G401.6 (cell line): ENCODE results near the gene COTL1.

Source experiments
- FAIRE-seq: peaks from 2 replicates; lab custom pipeline; 2012; peaks lifted over from hg19 to GRCh38; lab: Jason Lieb, UNC

COTL1 gene

GRCh38 chr16:84548971-84549844 is 68.7 kb downstream of the COTL1 start:
- no peak for FAIRE-seq

- no peak for FAIRE-seq
Observed at GRCh38 chr16:84548508-84548907, 69.4 kb downstream of the COTL1 start.

- no peak for FAIRE-seq
Observed at GRCh38 chr16:84547546-84548061, 70.3 kb downstream of the COTL1 start.

GRCh38 chr16:84546669-84547545 is 71.0 kb downstream of the COTL1 start:
- no peak for FAIRE-seq

- no peak for FAIRE-seq
Observed at GRCh38 chr16:84545114-84545737, 72.7 kb downstream of the COTL1 start.

- FAIRE-seq = no peak
Observed at GRCh38 chr16:84544031-84544773, 73.7 kb downstream of the COTL1 start.

GRCh38 chr16:84543253-84543652 is 74.6 kb downstream of the COTL1 start:
- FAIRE-seq = no peak

- FAIRE-seq = no peak
Observed at GRCh38 chr16:84541999-84542817, 75.7 kb downstream of the COTL1 start.

- FAIRE-seq = no peak
Observed at GRCh38 chr16:84540194-84540593, 77.7 kb downstream of the COTL1 start.

- no peak for FAIRE-seq
Observed at GRCh38 chr16:84538222-84538840, 79.5 kb downstream of the COTL1 start.

- FAIRE-seq = no peak
Observed at GRCh38 chr16:84537491-84538151, 80.3 kb downstream of the COTL1 start.

GRCh38 chr16:84535851-84536250 is 82.0 kb downstream of the COTL1 start:
- FAIRE-seq = no peak

- FAIRE-seq = no peak
Observed at GRCh38 chr16:84535408-84535807, 82.5 kb downstream of the COTL1 start.

GRCh38 chr16:84534815-84535214 is 83.1 kb downstream of the COTL1 start:
- FAIRE-seq = no peak

- no peak for FAIRE-seq
Observed at GRCh38 chr16:84532855-84533486, 84.9 kb downstream of the COTL1 start.

- no peak for FAIRE-seq
Observed at GRCh38 chr16:84532291-84532724, 85.6 kb downstream of the COTL1 start.

GRCh38 chr16:84531671-84532111 is 86.2 kb downstream of the COTL1 start:
- no peak for FAIRE-seq

- no peak for FAIRE-seq
Observed at GRCh38 chr16:84530590-84530989, 87.3 kb downstream of the COTL1 start.

- no peak for FAIRE-seq
Observed at GRCh38 chr16:84529607-84530006, 88.3 kb downstream of the COTL1 start.
